Germinal center (tissue), 1 donor: ENCODE results near the gene THSD4.

Experiments
- DNase-seq: peaks from one replicate; pipeline ENCODE4 v3.0.0; 2012; ENCODE audit warnings: mixed read lengths, low spot score

Gene THSD4

GRCh38 chr15:71329497-71330260 lies 214.4 kb downstream of the THSD4 start:
- no peak for DNase-seq

- DNase-seq = no peak
These were observed 215.4 kb downstream of the THSD4 start for GRCh38 chr15:71330638-71331162.

- no peak for DNase-seq
These were observed 215.9 kb downstream of the THSD4 start for GRCh38 chr15:71331173-71331572.

GRCh38 chr15:71332431-71333004 lies 217.2 kb downstream of the THSD4 start:
- DNase-seq = no peak

DNA sequence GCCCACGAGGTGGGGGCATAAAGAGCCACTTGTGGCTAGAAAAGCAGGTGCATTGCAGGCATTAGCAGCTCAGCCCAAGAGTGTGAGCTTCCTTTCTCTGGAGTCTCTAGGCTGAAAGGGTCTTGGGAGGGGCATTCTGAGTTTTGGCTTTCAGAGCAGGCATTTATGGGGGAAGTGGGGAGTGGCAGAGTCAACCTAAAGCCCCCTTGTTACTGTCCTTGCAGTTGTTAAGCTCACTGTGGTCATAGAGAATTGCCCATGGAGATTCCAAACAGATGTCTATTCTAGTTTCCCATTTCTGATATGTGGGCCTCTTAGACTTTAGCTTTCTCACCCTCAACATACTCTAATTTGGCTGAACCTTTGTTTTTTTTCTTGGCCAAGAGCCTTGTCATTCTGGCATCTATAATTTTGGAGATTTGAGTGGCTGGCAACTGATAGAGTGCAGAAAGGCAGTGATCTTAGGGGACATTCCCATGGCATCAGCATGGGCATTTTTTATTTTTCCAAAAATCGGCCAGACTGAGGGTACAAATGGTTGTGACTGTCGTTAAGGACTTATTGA lies 217.9 kb downstream of the THSD4 start:
- DNase-seq = no peak

DNA sequence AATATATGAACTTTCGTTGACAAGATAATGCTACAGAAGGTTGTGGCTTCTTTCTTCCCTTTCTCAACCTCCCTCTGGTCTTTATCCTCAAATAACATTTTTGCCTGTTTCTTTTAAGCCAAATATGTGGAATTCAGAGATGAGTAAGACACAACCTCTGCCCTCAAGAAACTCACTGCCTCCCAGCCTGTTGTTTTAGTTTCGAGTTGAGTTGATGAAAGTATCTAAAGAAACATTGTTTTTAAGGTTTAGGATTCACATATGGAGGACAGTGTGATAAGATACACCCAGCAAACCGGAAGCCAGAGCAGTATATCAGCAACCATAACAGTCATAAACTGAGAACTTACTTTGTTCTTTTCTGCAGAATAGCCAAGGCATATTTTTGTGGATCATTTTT lies 218.6 kb downstream of the THSD4 start:
- DNase-seq = no peak

DNA sequence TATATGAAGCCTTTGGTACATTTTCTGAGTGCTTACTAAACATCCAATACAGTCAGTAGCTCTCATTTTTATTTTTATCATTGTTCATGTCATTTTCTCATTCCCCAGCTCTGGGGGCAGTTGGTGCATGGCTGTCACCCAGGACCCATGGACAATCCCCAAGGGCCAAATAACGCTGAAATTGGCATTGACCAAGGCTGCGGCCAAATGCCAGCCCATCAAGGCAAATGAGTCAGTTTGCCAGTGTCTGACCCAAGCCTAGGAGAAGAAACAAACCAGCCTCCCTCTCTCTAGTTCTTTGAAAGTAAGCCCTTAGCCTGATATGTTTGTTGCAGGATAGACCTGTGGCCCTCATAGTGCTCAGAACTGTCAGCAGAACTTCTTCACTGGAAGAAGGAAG lies 219.2 kb downstream of the THSD4 start:
- no peak for DNase-seq

- no peak for DNase-seq
These were observed 219.6 kb downstream of the THSD4 start for GRCh38 chr15:71334873-71335272.

- DNase-seq = no peak
These were observed 220.3 kb downstream of the THSD4 start for GRCh38 chr15:71335591-71335990.

DNA sequence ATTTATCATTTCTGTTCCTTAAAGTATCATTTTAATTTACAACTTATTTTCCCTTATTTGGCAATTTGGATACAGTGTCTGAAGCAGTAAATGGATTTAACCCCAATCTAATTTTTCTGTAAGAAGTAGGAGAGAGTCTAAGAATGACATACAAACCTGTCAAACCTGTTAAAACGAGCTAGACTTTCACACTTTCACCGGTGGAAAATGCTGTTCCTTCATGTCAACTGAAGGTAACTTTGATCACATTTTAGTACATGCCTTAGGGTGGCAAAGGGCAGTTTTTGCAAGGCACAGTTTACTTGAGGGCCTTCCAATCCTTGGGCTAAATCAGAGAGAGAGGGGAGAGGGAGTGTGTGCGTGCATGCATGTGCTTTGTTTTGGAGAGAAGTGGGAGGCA lies 221.4 kb downstream of the THSD4 start:
- no peak for DNase-seq

GRCh38 chr15:71337197-71337845 lies 222.1 kb downstream of the THSD4 start:
- no peak for DNase-seq

GRCh38 chr15:71338265-71338664 lies 223.0 kb downstream of the THSD4 start:
- DNase-seq = no peak

DNA sequence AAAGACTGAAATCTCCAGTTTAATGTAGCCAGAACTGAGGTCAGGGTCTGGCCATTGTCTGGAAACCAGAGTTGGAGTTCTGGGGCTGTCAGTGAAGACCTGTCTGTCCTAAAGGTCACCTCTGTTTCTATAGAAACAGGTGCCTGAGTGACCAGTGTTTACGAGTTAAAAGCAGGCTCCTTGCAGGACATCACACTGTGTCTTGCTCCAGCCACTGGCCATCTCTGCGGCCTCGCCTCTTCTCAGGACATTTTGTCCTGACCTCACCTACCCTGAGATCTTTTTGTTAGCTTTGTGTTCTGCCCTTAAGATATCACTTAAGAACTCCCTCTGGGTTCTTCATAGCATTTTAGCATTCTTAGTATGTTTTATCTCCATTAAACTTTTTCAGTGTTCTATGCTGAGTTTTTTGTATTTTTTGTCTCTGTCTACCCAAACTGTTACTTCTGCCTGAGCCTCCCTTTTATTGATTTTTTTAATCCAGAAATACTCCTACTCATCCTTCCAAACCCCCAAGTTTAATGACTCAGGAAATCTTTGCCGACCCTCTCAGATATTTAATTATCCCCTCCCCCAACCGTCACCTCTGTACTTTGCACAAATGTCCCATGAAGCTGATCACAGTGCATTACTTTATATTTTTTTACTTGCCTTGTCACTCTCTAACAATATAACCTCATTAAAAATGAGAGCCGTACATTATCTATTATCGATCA lies 223.7 kb downstream of the THSD4 start:
- DNase-seq = no peak

- no peak for DNase-seq
These were observed 226.7 kb downstream of the THSD4 start for GRCh38 chr15:71341811-71342550.

GRCh38 chr15:71342658-71343057 lies 227.4 kb downstream of the THSD4 start:
- DNase-seq = no peak

DNA sequence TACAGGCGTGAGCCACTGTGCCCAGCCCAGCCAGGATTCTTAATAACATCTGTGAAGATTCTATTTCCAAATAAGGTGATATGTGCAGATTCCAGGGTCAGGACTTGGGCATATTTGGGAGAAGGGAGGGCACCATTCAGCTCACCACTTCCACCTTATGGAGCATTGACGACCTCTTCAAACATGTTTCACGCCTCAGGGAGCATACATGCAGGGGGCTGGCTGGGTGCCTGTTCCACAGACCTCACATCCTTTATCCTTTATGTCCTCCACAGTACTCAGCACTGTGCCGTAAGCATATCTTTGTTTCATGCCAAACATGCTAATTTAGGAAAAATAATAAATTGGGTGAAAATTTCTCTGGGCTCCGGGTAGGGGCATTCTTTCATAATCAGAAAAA lies 229.0 kb downstream of the THSD4 start:
- DNase-seq = no peak

DNA sequence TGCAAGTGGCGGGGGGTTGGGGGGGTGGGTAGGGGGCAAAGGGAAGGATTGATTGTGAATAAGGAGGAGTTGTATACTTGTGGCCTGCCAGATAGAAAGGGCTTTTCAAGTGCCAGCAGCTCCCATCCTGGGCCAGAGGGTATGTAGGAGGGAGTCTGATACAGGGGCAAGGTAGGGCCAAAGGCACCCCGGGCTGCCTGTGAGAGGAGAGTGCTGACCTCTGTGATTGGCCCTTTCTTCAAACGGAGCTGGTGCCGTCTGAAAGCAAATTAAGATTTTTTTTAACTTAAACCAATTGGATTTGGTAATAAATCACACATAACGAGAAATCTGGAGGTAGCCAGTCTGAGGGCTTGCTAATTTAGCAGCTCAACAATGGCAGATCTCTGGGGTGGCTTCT lies 229.9 kb downstream of the THSD4 start:
- DNase-seq = no peak

DNA sequence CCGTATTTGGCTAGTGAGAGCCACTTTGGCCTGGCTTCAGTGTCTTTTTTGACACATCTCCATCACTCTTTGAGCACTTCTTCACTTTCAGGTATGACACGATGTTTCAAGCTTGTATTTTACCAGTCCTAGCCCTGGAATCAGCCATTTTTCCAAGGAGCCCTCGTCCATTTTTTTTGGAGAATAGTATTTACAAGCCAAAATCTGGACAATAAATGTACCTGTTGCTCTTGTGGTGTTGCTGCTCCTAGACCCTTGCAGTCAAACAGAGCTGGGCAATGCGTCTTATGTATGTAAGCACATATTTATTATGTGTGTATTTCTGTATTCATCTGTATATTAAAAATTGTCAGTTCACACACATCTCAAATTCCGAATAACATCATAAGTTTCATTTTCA lies 231.2 kb downstream of the THSD4 start:
- DNase-seq = no peak

GRCh38 chr15:71348597-71348996 lies 233.3 kb downstream of the THSD4 start:
- no peak for DNase-seq

DNA sequence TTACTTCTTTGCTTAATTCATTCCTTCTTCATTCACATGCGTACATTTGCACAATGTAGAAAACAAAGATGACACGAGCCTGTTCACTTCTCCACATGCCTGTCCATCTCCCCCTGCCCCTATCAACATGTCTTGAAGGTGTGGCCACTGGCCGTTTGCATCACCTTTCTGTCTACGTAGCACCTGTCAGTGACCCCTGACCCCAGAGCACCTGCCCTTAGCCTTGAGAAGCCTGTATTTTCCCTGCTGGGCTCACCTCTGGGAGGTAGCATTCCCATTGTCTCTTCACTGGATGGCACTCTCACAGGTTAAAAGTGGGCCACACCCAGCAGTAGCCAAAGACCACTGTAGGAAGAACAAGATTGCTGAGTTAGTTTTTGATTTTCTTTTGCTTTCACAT lies 234.1 kb downstream of the THSD4 start:
- DNase-seq = no peak

- no peak for DNase-seq
These were observed 234.7 kb downstream of the THSD4 start for GRCh38 chr15:71349736-71350526.
